ENCODE results near the gene DENND1A.
"Not testable (repeated sequence)": the region's sequence is repeated elsewhere in the genome, so short reads cannot be mapped to it uniquely, and the experiment has no call there.

Gene DENND1A

GRCh38 chr9:123337971-123338370 lies 592.0 kb downstream of the DENND1A start:
- no peak for DNase-seq (ENCODE audit: low read depth)

- no peak for DNase-seq (ENCODE audit: low read depth)
These were observed 593.0 kb downstream of the DENND1A start for GRCh38 chr9:123336959-123337358.

GRCh38 chr9:123336449-123336848 lies 593.5 kb downstream of the DENND1A start:
- DNase-seq (ENCODE audit: low read depth): no peak

- DNase-seq (ENCODE audit: low read depth): no peak
These were observed 594.0 kb downstream of the DENND1A start for GRCh38 chr9:123335986-123336329.

GRCh38 chr9:123335193-123335985 lies 594.5 kb downstream of the DENND1A start:
- no peak for DNase-seq (ENCODE audit: low read depth)

- no peak for DNase-seq (ENCODE audit: low read depth)
These were observed 595.3 kb downstream of the DENND1A start for GRCh38 chr9:123334639-123335038.

- not testable (repeated sequence) for DNase-seq (ENCODE audit: low read depth)
These were observed 596.8 kb downstream of the DENND1A start for GRCh38 chr9:123333058-123333669.

- DNase-seq (ENCODE audit: low read depth): no peak
These were observed 598.4 kb downstream of the DENND1A start for GRCh38 chr9:123331346-123332060.

All from stimulated activated CD8-positive, alpha-beta memory T cell treated with anti-CD3 and anti-CD28 coated beads, Interleukin-12 subunit alpha, Interleukin-12 subunit beta, amount 100 ng/mL, for 4 hours (primary cell).